ENCODE measurements around the gene LACTB.

The LACTB gene

GRCh38 chr15:63181648-63182047 is 60.0 kb downstream of the LACTB start:
- no peak for FAIRE-seq

- FAIRE-seq, result no peak
Measured at GRCh38 chr15:63185206-63185605, 63.5 kb downstream of the LACTB start.

- no peak for FAIRE-seq
Measured at GRCh38 chr15:63186065-63186464, 64.4 kb downstream of the LACTB start.

GRCh38 chr15:63187589-63188226 is 66.0 kb downstream of the LACTB start:
- no peak for FAIRE-seq

GRCh38 chr15:63188247-63188925 is 66.7 kb downstream of the LACTB start:
- FAIRE-seq, result no peak

GRCh38 chr15:63188926-63189871 is 67.5 kb downstream of the LACTB start, which contains the start of gene RAB8B:
TSS of gene RAB8B (plus strand) at chr15:63189606. CDS start at chr15:63189625, 19 bp downstream.
- FAIRE-seq, result peak; percentile 67

GRCh38 chr15:63189941-63190768 is 68.5 kb downstream of the LACTB start:
- no peak for FAIRE-seq

GRCh38 chr15:63190769-63191649 is 69.3 kb downstream of the LACTB start:
- peak; percentile 15 for FAIRE-seq
